ENCODE data around the gene GNL3L. TPM values are rescaled to one million over a fixed set of nuclear protein-coding genes. Genes with fewer than 3 reads are reported as not detected.

Gene GNL3L
- total and polyA plus RNA-seq, 8 donors: 19.0 to 30.7 (median 21.6) TPM

DNA sequence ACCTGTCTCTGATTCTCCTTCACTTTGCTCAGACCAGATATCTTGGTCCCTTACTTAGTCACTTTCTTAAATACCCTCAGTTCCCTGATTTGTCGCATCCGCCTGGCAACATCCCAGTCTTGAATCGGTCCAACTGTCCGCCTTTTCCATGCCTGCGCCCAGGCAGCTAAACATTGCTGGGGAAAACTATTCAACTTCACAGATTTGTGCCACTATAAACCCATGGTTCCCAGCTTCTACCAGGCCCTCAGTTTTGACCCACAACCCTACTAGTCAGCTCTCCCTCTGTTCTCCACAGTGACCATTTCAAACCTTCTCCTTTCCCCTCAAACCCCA is 33.5 kb upstream of the GNL3L start:
- H3K4me1 ChIP-seq: no peaks in the 10 kb centered on the region
- no peak for DNase-seq
- ATAC-seq: no peak
- H3K9me3 ChIP-seq: no peaks in the 10 kb centered on the region
- peak overlapping the region in 1 of 2 donors; percentile 39 for H3K27ac ChIP-seq
- TF ChIP-seq CTCF (IDR thresholded peaks at IDR 0.05): no peak
- peak overlapping the region in 1 of 2 donors; percentile 46 for H3K4me3 ChIP-seq
- intact Hi-C loops (cut with DNase I): no loop called here
- peaks cover 0 to 26% of the 10 kb centered on the region in 2 donors for H3K27me3 ChIP-seq
- no peaks in the 10 kb centered on the region for H3K36me3 ChIP-seq

DNA sequence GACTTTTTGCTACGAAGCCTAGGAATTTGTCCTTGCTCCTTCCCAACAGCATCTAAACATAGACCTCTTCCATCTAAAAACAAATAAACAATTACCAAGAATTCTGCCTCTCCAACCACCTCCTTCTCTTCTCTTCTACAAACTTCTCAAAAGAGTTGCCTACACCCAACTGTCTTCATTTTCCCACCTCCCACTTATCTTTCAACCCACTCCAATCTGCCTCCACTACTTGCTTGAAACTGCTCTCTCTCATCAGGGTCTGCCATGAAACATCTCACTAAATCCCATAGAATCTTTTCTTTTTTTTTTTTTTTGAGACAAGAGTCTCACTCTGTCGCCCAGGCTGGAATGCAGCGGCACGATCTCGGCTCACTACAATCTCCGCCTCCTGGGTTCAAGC is 33.1 kb upstream of the GNL3L start:
- Histone ChIP-seq H3K9me3 (no peaks in the 10 kb centered on the region), H3K4me1 (no peaks in the 10 kb centered on the region), H3K27me3 (peaks cover 0 to 26% of the 10 kb centered on the region in 2 donors), H3K27ac (no peak overlapping the region), H3K4me3 (no peak overlapping the region), H3K36me3 (no peaks in the 10 kb centered on the region)
- DNase-seq (no peak), ATAC-seq (no peak)
- intact Hi-C loops (cut with DNase I): no loop called here
- TF ChIP-seq CTCF (IDR thresholded peaks at IDR 0.05): no peak

DNA sequence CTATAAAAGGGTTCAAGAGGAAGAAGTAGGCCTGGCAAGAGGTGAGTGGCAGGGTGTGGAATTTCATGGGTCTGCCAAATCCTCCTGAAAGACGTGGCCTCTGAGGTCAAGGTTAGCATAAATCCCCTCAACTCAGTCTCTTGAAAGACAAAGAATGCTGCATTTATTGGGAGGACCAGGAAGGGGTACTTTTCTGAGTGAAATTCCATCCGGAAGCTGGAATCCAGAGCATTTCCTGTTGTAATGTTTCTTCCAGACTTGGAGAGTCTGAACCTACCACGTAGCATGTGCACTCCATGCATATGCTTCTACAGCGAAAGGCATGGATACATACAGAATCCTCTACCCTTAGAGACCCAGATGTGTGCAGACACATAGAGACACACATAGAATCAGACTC is 20.6 kb upstream of the GNL3L start:
- no peak for DNase-seq
- no peak for TF ChIP-seq CTCF (IDR thresholded peaks at IDR 0.05)
- Histone ChIP-seq H3K27me3 (no peaks in the 10 kb centered on the region), H3K9me3 (no peaks in the 10 kb centered on the region), H3K4me1 (no peaks in the 10 kb centered on the region), H3K27ac (no peak overlapping the region), H3K4me3 (no peak overlapping the region), H3K36me3 (no peaks in the 10 kb centered on the region)
- no peak for ATAC-seq
- intact Hi-C loops (cut with DNase I): no loop called here

- Histone ChIP-seq H3K4me1 (peaks cover 0 to 13% of the 10 kb centered on the region in 2 donors), H3K27ac (peak overlapping the region; percentile 69 to 87)
- intact Hi-C loops (cut with DNase I): no loop called here
Measured at GRCh38 chrX:54529151-54529550, 868 bp upstream of the GNL3L start.

GRCh38 chrX:54530357-54530900 is 410 bp downstream of the GNL3L start:
- no peaks in the 10 kb centered on the region for H3K9me3 ChIP-seq
- TF ChIP-seq CTCF (IDR thresholded peaks at IDR 0.05): no peak
- H3K27ac ChIP-seq: peak overlapping the region in 1 of 2 donors; percentile 87
- H3K4me1 ChIP-seq: peaks cover 0 to 13% of the 10 kb centered on the region in 2 donors
- peak overlapping the region; percentile 48 to 71 for H3K4me3 ChIP-seq
- H3K27me3 ChIP-seq: no peaks in the 10 kb centered on the region
- H3K36me3 ChIP-seq: peaks cover 0 to 12% of the 10 kb centered on the region in 2 donors
- intact Hi-C loops (cut with DNase I): no loop called here
- DNase-seq (no peak), ATAC-seq (peak; percentile 44)

More at GRCh38 chrX:54529151-54529550, 868 bp upstream of the GNL3L start:
- no peaks in the 10 kb centered on the region for H3K27me3 ChIP-seq
- H3K9me3 ChIP-seq: no peaks in the 10 kb centered on the region
- no peak for ATAC-seq
- peaks cover 0 to 12% of the 10 kb centered on the region in 2 donors for H3K36me3 ChIP-seq
- TF ChIP-seq CTCF (IDR thresholded peaks at IDR 0.05): no peak
- DNase-seq: no peak
- peak overlapping the region; percentile 22 to 71 for H3K4me3 ChIP-seq

All from left lung (tissue), 10 donors.